ENCODE data around the gene ABHD1. TPM values are rescaled to one million over a fixed set of nuclear protein-coding genes. Genes with fewer than 3 reads are reported as not detected.

ABHD1 gene
- total RNA-seq, 1 donor: not detected

- TF ChIP-seq, protein P1, sequence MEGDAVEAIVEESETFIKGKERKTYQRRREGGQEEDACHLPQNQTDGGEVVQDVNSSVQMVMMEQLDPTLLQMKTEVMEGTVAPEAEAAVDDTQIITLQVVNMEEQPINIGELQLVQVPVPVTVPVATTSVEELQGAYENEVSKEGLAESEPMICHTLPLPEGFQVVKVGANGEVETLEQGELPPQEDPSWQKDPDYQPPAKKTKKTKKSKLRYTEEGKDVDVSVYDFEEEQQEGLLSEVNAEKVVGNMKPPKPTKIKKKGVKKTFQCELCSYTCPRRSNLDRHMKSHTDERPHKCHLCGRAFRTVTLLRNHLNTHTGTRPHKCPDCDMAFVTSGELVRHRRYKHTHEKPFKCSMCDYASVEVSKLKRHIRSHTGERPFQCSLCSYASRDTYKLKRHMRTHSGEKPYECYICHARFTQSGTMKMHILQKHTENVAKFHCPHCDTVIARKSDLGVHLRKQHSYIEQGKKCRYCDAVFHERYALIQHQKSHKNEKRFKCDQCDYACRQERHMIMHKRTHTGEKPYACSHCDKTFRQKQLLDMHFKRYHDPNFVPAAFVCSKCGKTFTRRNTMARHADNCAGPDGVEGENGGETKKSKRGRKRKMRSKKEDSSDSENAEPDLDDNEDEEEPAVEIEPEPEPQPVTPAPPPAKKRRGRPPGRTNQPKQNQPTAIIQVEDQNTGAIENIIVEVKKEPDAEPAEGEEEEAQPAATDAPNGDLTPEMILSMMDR (IDR thresholded peaks at IDR 0.05; ENCODE audit: insufficient read depth, low read depth, low read length): no peak
- no peak overlapping the region for H3K4me3 ChIP-seq (ENCODE audit: low read depth, low read length)
- DNase-seq (ENCODE audit: low read depth): no peak
These were observed 35.0 kb upstream of the ABHD1 start for GRCh38 chr2:27088634-27089033.

- TF ChIP-seq, protein P1 (IDR thresholded peaks at IDR 0.05; ENCODE audit: insufficient read depth, low read depth, low read length): no peak
- DNase-seq (ENCODE audit: low read depth): no peak
- H3K4me3 ChIP-seq (ENCODE audit: low read depth, low read length): no peak overlapping the region
These were observed 34.3 kb upstream of the ABHD1 start for GRCh38 chr2:27089111-27089954.

DNA sequence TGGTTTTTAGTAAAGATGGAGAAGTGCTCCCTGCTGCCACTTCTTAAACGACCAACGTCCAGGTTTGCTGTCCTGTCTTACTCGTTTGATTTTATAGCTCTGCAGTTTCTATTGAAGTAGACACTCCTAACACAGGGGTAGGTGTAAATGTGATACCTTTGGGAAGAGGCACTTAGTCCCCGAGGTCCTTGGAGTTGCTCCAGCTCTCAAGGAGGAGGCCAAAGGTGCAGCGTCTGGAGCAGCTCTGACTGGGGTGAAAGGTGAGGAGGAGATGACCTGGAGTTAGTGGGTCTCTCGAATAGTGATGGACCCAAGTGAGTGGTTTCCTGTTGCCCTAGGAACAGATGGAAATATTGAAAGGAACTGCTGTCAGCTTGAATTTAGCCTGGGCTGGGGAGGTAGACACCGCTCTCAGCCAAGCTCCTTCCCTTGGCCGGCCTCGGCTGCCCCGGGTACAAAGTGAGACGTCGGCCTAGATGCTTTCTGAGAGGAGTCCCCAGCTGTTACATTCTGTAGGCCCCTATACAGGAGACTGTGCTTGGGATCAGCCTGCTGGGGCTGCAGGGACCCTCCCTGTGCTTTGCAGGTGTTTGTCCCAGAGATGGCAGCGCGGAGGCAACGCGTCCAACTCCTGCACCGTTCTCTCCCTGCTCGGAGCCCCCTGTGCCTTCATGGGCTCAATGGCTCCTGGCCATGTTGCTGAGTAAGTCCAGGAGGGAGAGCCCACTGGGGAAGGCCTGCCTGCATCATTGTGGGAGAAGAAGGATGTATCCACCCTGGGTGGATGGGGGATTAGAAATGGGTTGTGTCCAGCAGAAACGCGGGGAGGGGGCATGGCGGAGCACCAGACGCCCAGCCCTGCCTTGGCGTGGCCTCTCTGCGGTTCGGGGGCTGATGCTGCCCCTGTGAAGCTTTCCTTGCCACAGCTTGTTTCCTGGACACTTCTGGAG is 31.6 kb upstream of the ABHD1 start:
- TF ChIP-seq, protein P1 (IDR thresholded peaks at IDR 0.05; ENCODE audit: insufficient read depth, low read depth, low read length): no peak
- no peak overlapping the region for H3K4me3 ChIP-seq (ENCODE audit: low read depth, low read length)
- no peak for DNase-seq (ENCODE audit: low read depth)

DNA sequence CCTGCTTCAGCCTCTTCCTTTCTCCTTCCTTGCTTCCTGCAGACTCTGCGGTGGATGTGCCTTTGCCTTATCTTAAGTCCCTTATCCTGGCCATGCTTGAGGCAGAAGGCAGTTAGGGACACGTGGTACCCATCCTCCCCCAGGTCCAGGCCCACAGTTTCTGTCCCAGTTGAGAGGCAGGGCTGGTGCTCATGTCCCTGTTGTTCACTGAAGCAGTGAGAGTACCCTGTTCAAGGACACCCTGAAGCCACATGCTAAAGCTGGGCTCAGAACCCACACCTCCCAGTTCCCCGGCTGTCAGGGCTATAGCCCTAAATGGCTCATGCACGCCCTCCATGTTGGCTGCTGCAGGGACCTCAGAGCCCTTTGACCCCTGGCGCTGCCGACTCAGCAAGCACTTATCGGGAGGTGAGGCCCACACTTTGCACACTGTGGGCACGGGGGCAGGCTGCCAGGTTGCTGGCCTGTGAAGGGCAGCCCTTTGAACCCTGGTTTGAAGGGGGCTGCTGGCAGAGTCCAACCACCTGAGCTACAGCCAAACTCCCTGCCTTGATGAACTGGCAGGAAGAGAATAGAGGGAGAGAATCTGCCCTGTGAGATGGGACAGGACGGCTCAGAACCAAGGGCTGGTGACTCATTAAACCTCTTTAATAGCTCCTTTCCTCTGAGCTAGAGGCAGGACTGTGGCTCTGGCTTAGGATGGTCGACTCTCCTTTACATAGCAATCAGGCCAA is 30.8 kb upstream of the ABHD1 start:
- no peak for DNase-seq (ENCODE audit: low read depth)
- TF ChIP-seq, protein P1 (IDR thresholded peaks at IDR 0.05; ENCODE audit: insufficient read depth, low read depth, low read length): no peak

DNA sequence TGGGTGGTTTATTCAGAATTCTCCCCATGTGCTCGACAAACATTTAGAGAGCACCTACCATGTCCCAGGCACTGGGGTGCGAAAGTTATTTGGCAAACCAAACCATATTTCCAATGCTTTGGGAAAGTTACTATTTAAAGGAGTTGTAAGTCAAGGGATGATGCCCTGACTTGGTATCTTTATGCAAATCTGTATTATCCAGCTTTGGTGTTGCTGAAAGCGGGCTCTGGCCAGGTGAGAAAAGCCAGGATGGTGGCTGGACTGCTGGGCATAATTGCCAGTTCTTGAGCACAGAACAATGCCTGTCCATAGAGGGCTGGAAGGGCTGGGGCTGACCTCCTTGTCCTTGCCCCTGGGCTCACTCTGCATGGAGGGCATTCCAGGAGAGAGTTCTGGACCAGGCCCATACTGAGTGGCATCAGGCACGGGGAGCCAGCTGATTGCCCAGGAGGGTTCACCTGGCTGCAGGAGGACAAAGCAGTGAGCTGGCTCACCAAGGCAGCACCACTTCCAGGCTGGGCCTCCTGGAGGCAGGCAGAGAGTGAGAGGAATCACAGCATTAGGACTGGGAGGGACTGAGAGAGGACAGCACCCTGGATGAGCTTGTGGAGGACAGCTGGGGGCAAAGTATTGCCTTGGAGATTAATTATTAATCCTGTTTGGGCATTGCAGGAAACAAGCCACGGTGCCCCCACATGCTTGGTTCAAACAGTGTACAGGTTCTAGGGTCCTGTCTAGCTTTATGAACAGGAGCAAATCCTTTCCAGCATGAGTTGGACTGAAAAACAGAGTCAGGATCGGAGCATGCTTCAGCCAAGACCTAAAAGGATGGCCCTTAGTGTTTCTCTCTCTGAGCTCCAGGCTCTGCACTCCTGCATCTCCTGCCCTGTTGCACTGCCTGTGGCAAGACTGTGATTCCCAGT is 29.9 kb upstream of the ABHD1 start:
- TF ChIP-seq, protein P1 (IDR thresholded peaks at IDR 0.05; ENCODE audit: insufficient read depth, low read depth, low read length): no peak
- no peak overlapping the region for H3K4me3 ChIP-seq (ENCODE audit: low read depth, low read length)
- no peak for DNase-seq (ENCODE audit: low read depth)

More for the DNA sequence above, 30.8 kb upstream of the ABHD1 start:
- no peak overlapping the region for H3K4me3 ChIP-seq (ENCODE audit: low read depth, low read length)

All from fibroblast of villous mesenchyme (primary cell).